SK-N-SH (cell line): ENCODE measurements around the gene PTPRK. TPM values are rescaled to one million over a fixed set of nuclear protein-coding genes. Genes with fewer than 3 reads are reported as not detected.

Source experiments
- CTCF ChIA-PET: fragments of 300-600, 350-600 bp; formaldehyde crosslinking; extraction: SDS; loops from one replicate; lab custom pipeline; 2021; lab: Yijun Ruan, JAX
- POLR2A ChIA-PET: fragments of 350-600 bp; sonication (Branson Sonifier 250); formaldehyde crosslinking; extraction: SDS; loops from one replicate; lab custom pipeline; 2020; ENCODE audit warnings: antibody characterized with exemption, inconsistent platforms; lab: Yijun Ruan, JAX
- DNase-seq: peaks from one replicate; pipeline ENCODE4 v3.0.0; 2012
- H2AFZ ChIP-seq: fragments of 200-600 bp; sonication (generic); 2 replicates; pipeline ENCODE4 v1.8.1; 2016; ENCODE audit warnings: antibody characterized with exemption, mild to moderate bottlenecking, low read depth
- H3F3A ChIP-seq: fragments of 200-600 bp; sonication (generic); replicated peaks from 2 replicates; pipeline ENCODE3; 2016; ENCODE audit warnings: antibody characterized with exemption, mild to moderate bottlenecking; ENCODE audit not compliant: insufficient read depth
- H3K27ac ChIP-seq, 2 experiments: fragments of 200-500 bp in 1 of 2; fragments of 200-600 bp in 1 of 2; sonication (Bioruptor generic) in 1 of 2; sonication (generic), shearing (Covaris generic) in 1 of 2; 2 replicates each; pipeline versions ENCODE4 v1.5.1 to v1.6.1; 2014 to 2016; ENCODE audit warnings: low read depth in 2 of 2, inconsistent platforms in 1 of 2, low read length in 1 of 2, mild to moderate bottlenecking in 1 of 2, mixed read lengths in 1 of 2
- H3K27me3 ChIP-seq: fragments of 200-600 bp; sonication (generic), shearing (Covaris generic); 2 replicates; pipeline ENCODE4 v1.6.1; 2016; ENCODE audit warnings: mixed run types; ENCODE audit not compliant: insufficient read depth
- H3K36me3 ChIP-seq, 2 experiments: fragments of 200-500 bp in 1 of 2; fragments of 200-600 bp in 1 of 2; sonication (Bioruptor generic) in 1 of 2; sonication (generic) in 1 of 2; replicated peaks in 1 of 2; 2 replicates each; pipeline versions ENCODE3 to v1.5.1; 2014 to 2016; ENCODE audit warnings: low read length in 1 of 2, mild to moderate bottlenecking in 1 of 2; ENCODE audit not compliant: insufficient read depth in 2 of 2, control insufficient read depth in 1 of 2
- H3K4me1 ChIP-seq, 2 experiments: fragments of 200-500 bp in 1 of 2; fragments of 200-600 bp in 1 of 2; sonication (Bioruptor generic) in 1 of 2; sonication (generic), shearing (Covaris generic) in 1 of 2; 2 replicates each; pipeline versions ENCODE4 v1.5.1 to v1.6.1; 2014 to 2016; ENCODE audit warnings: low read depth in 1 of 2, low read length in 1 of 2, mixed run types in 1 of 2; ENCODE audit not compliant: insufficient read depth in 2 of 2, control insufficient read depth in 1 of 2
- H3K4me2 ChIP-seq: fragments of 200-600 bp; sonication (generic), shearing (Covaris generic); 2 replicates; pipeline ENCODE4 v1.6.1; 2017; ENCODE audit warnings: mixed run types
- H3K4me3 ChIP-seq, 2 experiments: fragments of 200-500 bp in 1 of 2; fragments of 200-600 bp in 1 of 2; sonication (Bioruptor generic) in 1 of 2; sonication (generic), shearing (Covaris generic) in 1 of 2; 2 replicates each; pipeline versions ENCODE4 v1.5.1 to v1.8.1; 2014 to 2016; ENCODE audit warnings: low read depth in 2 of 2, inconsistent platforms in 1 of 2, low read length in 1 of 2, mild to moderate bottlenecking in 1 of 2, mixed read lengths in 1 of 2, moderate library complexity in 1 of 2
- H3K79me2 ChIP-seq: fragments of 200-600 bp; sonication (generic); 2 replicates; pipeline ENCODE4 v1.8.1; 2017; ENCODE audit warnings: mild to moderate bottlenecking; ENCODE audit not compliant: insufficient read depth
- H3K9ac ChIP-seq: fragments of 200-600 bp; sonication (generic); 2 replicates; pipeline ENCODE4 v1.6.1; 2017; ENCODE audit warnings: mixed run types
- H3K9me2 ChIP-seq: fragments of 200-600 bp; sonication (generic); 2 replicates; pipeline ENCODE4 v1.6.1; 2017; ENCODE audit warnings: mixed run types
- H3K9me3 ChIP-seq: fragments of 200-600 bp; sonication (generic); 2 replicates; pipeline ENCODE4 v1.6.1; 2017; ENCODE audit warnings: mixed run types, mild to moderate bottlenecking, moderate library complexity
- H4K20me1 ChIP-seq: fragments of 200-600 bp; sonication (generic); 2 replicates; pipeline ENCODE4 v1.6.1; 2017; ENCODE audit warnings: mild to moderate bottlenecking, mixed run types; ENCODE audit not compliant: insufficient read depth
- ELF1 ChIP-seq: IDR thresholded peaks from 2 replicates; pipeline ENCODE4 v1.4.0; 2012
- EP300 ChIP-seq, 2 experiments: IDR thresholded peaks; 2 replicates each; pipeline versions ENCODE4 v1.4.0 to v1.6.1; 2012; ENCODE audit warnings: borderline replicate concordance in 1 of 2, low read depth in 1 of 2, low read length in 1 of 2
- FOXM1 ChIP-seq: IDR thresholded peaks from 2 replicates; pipeline ENCODE4 v1.4.0; 2012; ENCODE audit warnings: low read depth, mild to moderate bottlenecking
- IRF3 ChIP-seq: fragments of 150-350 bp; IDR thresholded peaks from 2 replicates; pipeline ENCODE4 v1.6.1; 2016; ENCODE audit warnings: mild to moderate bottlenecking, low read depth, low read length
- JUND ChIP-seq: IDR thresholded peaks from 2 replicates; pipeline ENCODE4 v1.4.0; 2012
- MAX ChIP-seq: IDR thresholded peaks from 2 replicates; pipeline ENCODE4 v1.4.0; 2012; ENCODE audit warnings: low read depth
- MEF2A ChIP-seq: IDR thresholded peaks from 2 replicates; pipeline ENCODE4 v1.4.0; 2012; ENCODE audit warnings: low read depth, borderline replicate concordance
- MXI1 ChIP-seq: IDR thresholded peaks from 2 replicates; pipeline ENCODE4 v1.6.1; 2012; ENCODE audit warnings: mild to moderate bottlenecking, low read depth, low read length, improper control_type of control experiment
- NFIC ChIP-seq: IDR thresholded peaks from 2 replicates; pipeline ENCODE4 v1.4.0; 2012; ENCODE audit warnings: borderline replicate concordance
- POLR2AphosphoS5 ChIP-seq: IDR thresholded peaks from 2 replicates; pipeline ENCODE4 v1.6.1; 2012; ENCODE audit warnings: low read depth, low read length
- RAD21 ChIP-seq: IDR thresholded peaks from 2 replicates; pipeline ENCODE4 v1.6.1; 2012; ENCODE audit warnings: mild to moderate bottlenecking, low read length
- RCOR1 ChIP-seq: fragments of 150-350 bp; IDR thresholded peaks from 2 replicates; pipeline ENCODE4 v1.6.1; 2017; ENCODE audit warnings: antibody characterized with exemption, low read length
- REST ChIP-seq: IDR thresholded peaks from 2 replicates; pipeline ENCODE4 v1.6.1; 2012; ENCODE audit warnings: mild to moderate bottlenecking, low read depth, low read length, moderate library complexity
- RXRA ChIP-seq: IDR thresholded peaks from 2 replicates; pipeline ENCODE4 v1.4.0; 2012; ENCODE audit warnings: low read depth, mild to moderate bottlenecking, borderline replicate concordance
- SIN3A ChIP-seq: IDR thresholded peaks from 2 replicates; pipeline ENCODE4 v1.6.1; 2012; ENCODE audit warnings: low read depth, mild to moderate bottlenecking, low read length, moderate library complexity, borderline replicate concordance
- TCF12 ChIP-seq: IDR thresholded peaks from 2 replicates; pipeline ENCODE4 v1.4.0; 2012
- TEAD4 ChIP-seq: IDR thresholded peaks from 2 replicates; pipeline ENCODE4 v1.4.0; 2012; ENCODE audit warnings: mild to moderate bottlenecking, borderline replicate concordance; ENCODE audit not compliant: insufficient read depth
- USF1 ChIP-seq: IDR thresholded peaks from 2 replicates; pipeline ENCODE4 v1.4.0; 2012; ENCODE audit warnings: low read depth, borderline replicate concordance
- USF2 ChIP-seq: fragments of 150-350 bp; IDR thresholded peaks from 2 replicates; pipeline ENCODE4 v1.6.1; 2017; ENCODE audit warnings: antibody characterized with exemption, low read length, low read depth, borderline replicate concordance
- ZBTB33 ChIP-seq: IDR thresholded peaks from 2 replicates; pipeline ENCODE4 v1.4.0; 2012; ENCODE audit warnings: low read depth, borderline replicate concordance
- polyA plus RNA-seq, 3 experiments: library from polyadenylated mRNA; depleted of rRNA; stranded (reverse); fragments of >200 nt; gene quantifications; 2 replicates each; pipeline ENCODE4 v1.2.3, GENCODE V29; 2012

Gene PTPRK
- polyA plus RNA-seq, 1 of the 3 experiments (the other 2 are of a cell fraction) = 9.5 TPM

GRCh38 chr6:128380891-128381290, 139.5 kb downstream of the PTPRK start:
- Histone ChIP-seq H3K9ac (no peak overlapping the region), H3K4me3 (no peak overlapping the region), H3K4me1 (no peaks in the 10 kb centered on the region), H3K9me3 (peaks cover 5% of the 10 kb centered on the region), H4K20me1 (no peaks in the 10 kb centered on the region), H3K27ac (no peak overlapping the region), H3K36me3 (peaks cover 0 to 40% of the 10 kb centered on the region in 2 experiments), H3K27me3 (no peaks in the 10 kb centered on the region), H3K9me2 (no peaks in the 10 kb centered on the region), H3K4me2 (no peak overlapping the region), H3K79me2 (peaks cover 7% of the 10 kb centered on the region), H3F3A (no peaks in the 10 kb centered on the region), H2AFZ (no peak overlapping the region)
- CTCF ChIA-PET = no interaction called here
- POLR2A ChIA-PET = no interaction called here
- TF ChIP-seq RXRA = no peak
- no peak for TF ChIP-seq RCOR1
- TF ChIP-seq REST = no peak
- no peak for TF ChIP-seq TEAD4
- TF ChIP-seq MAX = no peak
- TF ChIP-seq USF1 = no peak
- no peak for TF ChIP-seq NFIC
- no peak for TF ChIP-seq EP300 (IDR thresholded peaks at IDR 0.05; ENCODE audit: borderline replicate concordance in 1 of 2, low read depth in 1 of 2, low read length in 1 of 2)
- TF ChIP-seq MEF2A = no peak
- no peak for TF ChIP-seq IRF3
- TF ChIP-seq RAD21 = no peak
- TF ChIP-seq TCF12 = no peak
- no peak for TF ChIP-seq USF2
- no peak for TF ChIP-seq FOXM1
- no peak for TF ChIP-seq POLR2AphosphoS5
- TF ChIP-seq ZBTB33 = no peak
- TF ChIP-seq MXI1 = no peak
- no peak for TF ChIP-seq ELF1
- no peak for TF ChIP-seq JUND
- no peak for TF ChIP-seq SIN3A
- no peak for DNase-seq
